Loucy (cell line): Measurements from ENCODE around the gene LHCGR.

Experiments used
- H2AFZ ChIP-seq: fragments of 200-600 bp; sonication (generic); 2 replicates; pipeline ENCODE4 v1.6.0; 2016; ENCODE audit warnings: antibody characterized with exemption, mild to moderate bottlenecking, low read length, moderate library complexity
- H3F3A ChIP-seq: fragments of 200-600 bp; 2 replicates; pipeline ENCODE4 v1.6.0; 2016; ENCODE audit warnings: antibody characterized with exemption, low read depth, mild to moderate bottlenecking
- H3K27me3 ChIP-seq: fragments of 200-600 bp; sonication (generic); 2 replicates; pipeline ENCODE4 v1.6.1; 2014; ENCODE audit warnings: low read length, mild to moderate bottlenecking; ENCODE audit not compliant: insufficient read depth, poor library complexity, severe bottlenecking
- H3K36me3 ChIP-seq: fragments of 200-600 bp; sonication (generic); 2 replicates; pipeline ENCODE4 v1.6.1; 2016; ENCODE audit warnings: low read length; ENCODE audit not compliant: insufficient read depth
- H3K4me1 ChIP-seq: fragments of 200-600 bp; sonication (generic); 2 replicates; pipeline ENCODE4 v1.5.1; 2014; ENCODE audit warnings: low read length, mild to moderate bottlenecking; ENCODE audit not compliant: insufficient read depth, poor library complexity, severe bottlenecking
- H3K4me2 ChIP-seq: fragments of 200-600 bp; sonication (generic); 2 replicates; pipeline ENCODE4 v1.6.0; 2014; ENCODE audit warnings: antibody characterized with exemption, low read length, low read depth, mild to moderate bottlenecking; ENCODE audit not compliant: poor library complexity, severe bottlenecking
- H3K4me3 ChIP-seq: fragments of 200-600 bp; sonication (generic); 2 replicates; pipeline ENCODE4 v1.5.1; 2014; ENCODE audit warnings: low read length, mild to moderate bottlenecking, mixed read lengths; ENCODE audit not compliant: poor library complexity, severe bottlenecking
- H3K79me2 ChIP-seq: fragments of 200-600 bp; sonication (generic); 2 replicates; pipeline ENCODE4 v1.6.1; 2014; ENCODE audit warnings: low read length; ENCODE audit not compliant: insufficient read depth
- H3K9ac ChIP-seq: fragments of 200-600 bp; sonication (generic); 2 replicates; pipeline ENCODE4 v1.6.0; 2014; ENCODE audit warnings: mild to moderate bottlenecking, low read depth, low read length, moderate library complexity; ENCODE audit not compliant: poor library complexity, severe bottlenecking
- H3K9me2 ChIP-seq: fragments of 200-600 bp; sonication (generic); replicated peaks from 2 replicates; pipeline ENCODE4 v1.6.1; 2016; ENCODE audit warnings: low read depth, low read length, mixed read lengths
- H3K9me3 ChIP-seq: fragments of 200-600 bp; sonication (generic); 2 replicates; pipeline ENCODE4 v1.6.1; 2014; ENCODE audit warnings: mild to moderate bottlenecking, antibody characterized with exemption, low read length, low read depth; ENCODE audit not compliant: insufficient read depth
- H4K20me1 ChIP-seq: fragments of 200-600 bp; sonication (generic); 2 replicates; pipeline ENCODE4 v1.6.0; 2014; ENCODE audit warnings: antibody characterized with exemption, low read length, mild to moderate bottlenecking; ENCODE audit not compliant: insufficient read depth, poor library complexity, severe bottlenecking
- CTCF ChIP-seq: fragments of 200-600 bp; sonication (generic); conservative IDR thresholded peaks from 2 replicates; pipeline ENCODE4 v1.5.1; 2014; ENCODE audit warnings: mild to moderate bottlenecking, antibody characterized with exemption, low read length
- EZH2phosphoT487 ChIP-seq: fragments of 200-600 bp; IDR thresholded peaks from 2 replicates; pipeline ENCODE4 v1.6.1; 2018; ENCODE audit warnings: antibody characterized with exemption, mild to moderate bottlenecking, moderate library complexity, borderline replicate concordance

LHCGR gene

GRCh38 chr2:48768669-48769068 lies 13.1 kb upstream of the LHCGR start:
- Histone ChIP-seq H3K27me3 (no peaks in the 10 kb centered on the region), H3K4me1 (no peaks in the 10 kb centered on the region), H3F3A (no peaks in the 10 kb centered on the region), H3K9me3 (no peaks in the 10 kb centered on the region), H3K4me2 (no peak overlapping the region), H4K20me1 (no peaks in the 10 kb centered on the region), H3K36me3 (no peaks in the 10 kb centered on the region), H3K9ac (no peak overlapping the region), H3K9me2 (no peaks in the 10 kb centered on the region), H3K79me2 (no peaks in the 10 kb centered on the region), H3K4me3 (no peak overlapping the region), H2AFZ (no peak overlapping the region)
- no peak for TF ChIP-seq CTCF
- no peak for TF ChIP-seq EZH2phosphoT487

DNA sequence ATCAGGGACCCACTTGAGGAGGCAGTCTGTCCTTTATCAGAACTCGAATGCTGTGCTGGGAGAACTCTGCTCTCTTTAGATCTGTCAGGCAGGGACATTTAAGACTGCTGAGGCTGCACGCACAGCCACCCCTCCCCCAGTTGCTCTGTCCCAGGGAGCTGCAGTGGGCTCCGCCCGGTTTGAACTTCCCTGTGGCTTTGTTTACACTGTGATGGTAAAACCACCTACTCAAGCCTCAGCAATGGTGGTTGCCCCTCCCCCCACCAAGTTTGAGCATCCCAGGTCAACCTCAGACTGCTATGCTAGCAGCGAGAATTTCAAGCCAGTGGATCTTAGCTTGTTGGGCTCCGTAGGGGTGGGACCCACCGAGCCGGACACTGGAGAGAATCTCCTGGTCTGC lies 11.8 kb upstream of the LHCGR start:
- no peak overlapping the region for H2AFZ ChIP-seq
- H3K36me3 ChIP-seq: no peaks in the 10 kb centered on the region
- no peak overlapping the region for H3K4me3 ChIP-seq
- no peaks in the 10 kb centered on the region for H3K4me1 ChIP-seq
- no peaks in the 10 kb centered on the region for H4K20me1 ChIP-seq
- no peaks in the 10 kb centered on the region for H3K79me2 ChIP-seq
- no peak overlapping the region for H3K9ac ChIP-seq
- no peak overlapping the region for H3K4me2 ChIP-seq
- H3K9me3 ChIP-seq: no peaks in the 10 kb centered on the region
- H3K27me3 ChIP-seq: no peaks in the 10 kb centered on the region
- TF ChIP-seq EZH2phosphoT487 (no peak), CTCF (no peak)
- no peaks in the 10 kb centered on the region for H3K9me2 ChIP-seq
- no peaks in the 10 kb centered on the region for H3F3A ChIP-seq

- H2AFZ ChIP-seq: no peak overlapping the region
- H3K9me3 ChIP-seq: no peaks in the 10 kb centered on the region
- no peak overlapping the region for H3K4me3 ChIP-seq
- no peaks in the 10 kb centered on the region for H3F3A ChIP-seq
- H3K4me1 ChIP-seq: no peaks in the 10 kb centered on the region
- H3K27me3 ChIP-seq: no peaks in the 10 kb centered on the region
- H3K9ac ChIP-seq: no peak overlapping the region
- H3K9me2 ChIP-seq: no peaks in the 10 kb centered on the region
- H3K36me3 ChIP-seq: no peaks in the 10 kb centered on the region
- TF ChIP-seq CTCF (no peak), EZH2phosphoT487 (no peak)
- no peaks in the 10 kb centered on the region for H4K20me1 ChIP-seq
- no peak overlapping the region for H3K4me2 ChIP-seq
- no peaks in the 10 kb centered on the region for H3K79me2 ChIP-seq
Measured at GRCh38 chr2:48760826-48761225, 5.3 kb upstream of the LHCGR start.
